ENCODE results near the gene NECAB3. TPM values are rescaled to one million over a fixed set of nuclear protein-coding genes. Genes with fewer than 3 reads are reported as not detected.
A peak's percentile ranks its signal among the peaks of the same experiment; 100 is the strongest.

NECAB3 gene
- total and polyA plus RNA-seq, 2 of the 13 experiments (the other 11 are each of a cell fraction or from before 2014, with no cell fraction given), result 61.5 to 65.5 TPM

DNA sequence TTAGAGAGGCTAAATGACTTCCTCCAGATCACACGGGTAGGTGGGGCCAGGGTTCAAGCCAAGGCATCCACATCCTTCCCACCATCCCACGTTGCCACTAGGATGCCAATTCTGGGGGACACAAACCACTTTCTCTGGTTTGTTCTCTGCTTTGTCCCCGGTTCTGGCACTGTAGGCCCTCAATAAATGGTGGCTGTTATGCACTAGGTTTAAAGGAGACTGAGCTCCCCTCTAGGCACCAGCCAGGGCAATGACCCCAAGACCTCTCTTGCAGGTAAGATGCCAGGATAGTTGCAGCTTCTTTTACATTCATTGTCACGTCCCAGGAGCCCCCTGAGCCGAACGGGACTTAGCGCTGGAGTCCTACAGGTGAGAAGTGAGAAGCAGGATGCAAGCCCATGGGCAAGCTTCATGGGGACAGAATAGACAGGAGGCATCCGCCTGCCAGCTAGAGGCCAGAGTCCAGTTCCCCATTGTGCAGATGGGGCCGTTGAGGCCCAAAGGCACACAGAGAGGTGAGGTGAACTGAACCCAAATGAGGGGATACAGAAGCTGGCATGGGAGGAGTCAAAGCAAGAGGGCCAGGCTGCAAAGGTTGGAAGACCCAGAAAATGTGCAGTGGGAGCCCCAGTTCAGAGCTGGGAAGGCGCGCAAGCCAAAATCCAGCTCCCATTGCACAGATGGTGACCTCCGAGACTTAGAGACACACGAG, 45.2 kb upstream of the NECAB3 start:
- ATAC-seq (peak; percentile 23), FAIRE-seq (no peak), DNase-seq (ENCODE audit: low spot score) (no peak)
- Histone ChIP-seq H3K27ac (ENCODE audit: extremely low read length, insufficient read depth, low read length) (no peak overlapping the region), H3K27me3 (ENCODE audit: control insufficient read depth in 1 of 2, insufficient read depth in 2 of 2, low read length in 2 of 2) (no peaks in the 10 kb centered on the region), H3K9me3 (ENCODE audit: low read length) (no peaks in the 10 kb centered on the region), H3K79me2 (ENCODE audit: insufficient read depth, low read length) (no peaks in the 10 kb centered on the region), H2AFZ (ENCODE audit: low read length) (no peak overlapping the region), H3K36me3 (replicated peaks in 1 of 2; ENCODE audit: control insufficient read depth in 1 of 2, insufficient read depth in 2 of 2, low read length in 2 of 2) (no peaks in the 10 kb centered on the region), H3K4me1 (ENCODE audit: insufficient read depth, low read length) (peaks cover 75% of the 10 kb centered on the region), H4K20me1 (ENCODE audit: insufficient read depth, low read length) (no peaks in the 10 kb centered on the region), H3K4me2 (ENCODE audit: low read depth, low read length) (peak overlapping the region; percentile 33), H3K4me3 (replicated peaks in 1 of 3; ENCODE audit: insufficient read depth in 1 of 3, low read depth in 2 of 3, low read length in 3 of 3) (peak overlapping the region in 1 of 3 experiments; percentile 21; a peak in 1 of 6 replicates), H3K9ac (ENCODE audit: insufficient read depth, low read depth, low read length) (no peak overlapping the region)
- in situ Hi-C loops (cut with HindIII; ENCODE audit: extremely low pct_ligation_motif_present, low pct_unique_long_range_greater_than_20kb) (no loop called here), intact Hi-C loops (cut with micrococcal nuclease; ENCODE audit: unreplicated experiment) (no loop called here)
- ChIA-PET CTCF (ENCODE audit: low intra/inter-chr PET ratio, low total read pairs) (no interaction called here), POLR2A (no interaction called here)
- no TSS peak for BruUV-seq (replicated peaks)
- 28% methylated on average over 11 of the region's 13 CpGs for WGBS (ENCODE audit: low lambda C conversion rate)
- no peak for TF ChIP-seq SOX6 (IDR thresholded peaks at IDR 0.05)
- TF ChIP-seq SOX6 (CRISPR knock-in tag; IDR thresholded peaks at IDR 0.05), result peak; percentile 47; the same call in 1 of the 2 replicates
- TF ChIP-seq ZSCAN29 (CRISPR knock-in tag; conservative IDR thresholded peaks at IDR 0.05), result 0 out of 2 replicates have a peak, but pooled peaks have one; percentile 66
- TF ChIP-seq FOXK1 (CRISPR knock-in tag; IDR thresholded peaks at IDR 0.05; ENCODE audit: borderline replicate concordance, low read depth), result no peak
- 0 out of 2 replicates have a peak, but pooled peaks have one; percentile 24 for TF ChIP-seq NCOA1 (CRISPR knock-in tag; IDR thresholded peaks at IDR 0.05)
- TF ChIP-seq CSRNP1 (CRISPR knock-in tag; IDR thresholded peaks at IDR 0.05), result no peak
- peak; percentile 94 for TF ChIP-seq CHD4 (IDR thresholded peaks at IDR 0.05; ENCODE audit: borderline replicate concordance, low read length)
- TF ChIP-seq ZNF432 (CRISPR knock-in tag; IDR thresholded peaks at IDR 0.05; ENCODE audit: borderline replicate concordance), result no peak
- TF ChIP-seq KDM1A (CRISPR knock-in tag; IDR thresholded peaks at IDR 0.05), result no peak; the same call in 1 of the 2 replicates
- TF ChIP-seq IRX3 (CRISPR knock-in tag; IDR thresholded peaks at IDR 0.05; ENCODE audit: borderline replicate concordance, low read depth), result no peak
- TF ChIP-seq ATF7 (IDR thresholded peaks at IDR 0.05), result no peak
- 0 out of 2 replicates have a peak, but pooled peaks have one; percentile 48 for TF ChIP-seq ATF7 (CRISPR knock-in tag; IDR thresholded peaks at IDR 0.05)
- no peak for TF ChIP-seq ZNF331 (CRISPR knock-in tag; IDR thresholded peaks at IDR 0.05)
- TF ChIP-seq NONO (IDR thresholded peaks at IDR 0.05), result no peak
- TF ChIP-seq NONO (CRISPR knock-in tag; conservative IDR thresholded peaks at IDR 0.05), result peak; percentile 19; the same call in 1 of the 2 replicates
- TF ChIP-seq HNRNPL (IDR thresholded peaks at IDR 0.05; ENCODE audit: low read depth, low read length), result no peak
- TF ChIP-seq KDM6A (CRISPR knock-in tag; IDR thresholded peaks at IDR 0.05; ENCODE audit: low read depth), result no peak
- TF ChIP-seq GZF1 (CRISPR knock-in tag; IDR thresholded peaks at IDR 0.05), result no peak
- 0 out of 2 replicates have a peak, but pooled peaks have one; percentile 34 for TF ChIP-seq ZNF343 (CRISPR knock-in tag; IDR thresholded peaks at IDR 0.05)
- TF ChIP-seq, protein P1, sequence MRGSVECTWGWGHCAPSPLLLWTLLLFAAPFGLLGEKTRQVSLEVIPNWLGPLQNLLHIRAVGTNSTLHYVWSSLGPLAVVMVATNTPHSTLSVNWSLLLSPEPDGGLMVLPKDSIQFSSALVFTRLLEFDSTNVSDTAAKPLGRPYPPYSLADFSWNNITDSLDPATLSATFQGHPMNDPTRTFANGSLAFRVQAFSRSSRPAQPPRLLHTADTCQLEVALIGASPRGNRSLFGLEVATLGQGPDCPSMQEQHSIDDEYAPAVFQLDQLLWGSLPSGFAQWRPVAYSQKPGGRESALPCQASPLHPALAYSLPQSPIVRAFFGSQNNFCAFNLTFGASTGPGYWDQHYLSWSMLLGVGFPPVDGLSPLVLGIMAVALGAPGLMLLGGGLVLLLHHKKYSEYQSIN (CRISPR knock-in tag; IDR thresholded peaks at IDR 0.05; ENCODE audit: borderline replicate concordance), result no peak
- no peak for TF ChIP-seq ZKSCAN1 (IDR thresholded peaks at IDR 0.05; ENCODE audit: low read length)
- TF ChIP-seq ZMYM3 (CRISPR knock-in tag; IDR thresholded peaks at IDR 0.05), result peak; percentile 98
- peak; percentile 56; the same call in 1 of the 2 replicates for TF ChIP-seq NR2C2 (CRISPR knock-in tag; IDR thresholded peaks at IDR 0.05; ENCODE audit: borderline replicate concordance)
- no peak for TF ChIP-seq TAF1 (CRISPR knock-in tag; IDR thresholded peaks at IDR 0.05)
- peak; percentile 9; the same call in 1 of the 2 replicates for TF ChIP-seq RBAK (CRISPR knock-in tag; IDR thresholded peaks at IDR 0.05)
- TF ChIP-seq ARNTL (CRISPR knock-in tag; IDR thresholded peaks at IDR 0.05), result peak; percentile 41; the same call in 1 of the 2 replicates
